Measurements from ENCODE around the gene NPLOC4.
"Not testable (repeated sequence)": the region's sequence is repeated elsewhere in the genome, so short reads cannot be mapped to it uniquely, and the experiment has no call there.

The NPLOC4 gene

DNA sequence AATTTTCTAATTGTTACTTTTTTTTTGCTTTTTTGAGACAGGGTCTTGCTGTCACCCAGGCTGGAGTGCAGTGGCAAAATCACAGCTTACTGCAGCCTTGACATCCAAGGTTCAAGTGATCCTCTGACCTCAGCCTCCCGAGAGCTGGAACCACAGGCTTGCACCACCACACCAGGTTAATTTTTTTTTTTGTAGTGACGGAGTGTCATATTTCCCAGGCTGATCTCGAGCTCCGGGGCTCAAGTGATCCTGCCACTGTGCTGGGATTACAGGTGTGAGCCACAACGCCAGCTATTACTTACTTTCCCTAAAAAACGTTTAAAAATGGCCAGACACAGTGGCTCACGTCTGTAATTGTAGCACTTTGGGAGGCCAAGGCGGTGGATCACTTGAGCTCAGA is 6.6 kb downstream of the NPLOC4 start:
- DNase-seq = no peak

DNA sequence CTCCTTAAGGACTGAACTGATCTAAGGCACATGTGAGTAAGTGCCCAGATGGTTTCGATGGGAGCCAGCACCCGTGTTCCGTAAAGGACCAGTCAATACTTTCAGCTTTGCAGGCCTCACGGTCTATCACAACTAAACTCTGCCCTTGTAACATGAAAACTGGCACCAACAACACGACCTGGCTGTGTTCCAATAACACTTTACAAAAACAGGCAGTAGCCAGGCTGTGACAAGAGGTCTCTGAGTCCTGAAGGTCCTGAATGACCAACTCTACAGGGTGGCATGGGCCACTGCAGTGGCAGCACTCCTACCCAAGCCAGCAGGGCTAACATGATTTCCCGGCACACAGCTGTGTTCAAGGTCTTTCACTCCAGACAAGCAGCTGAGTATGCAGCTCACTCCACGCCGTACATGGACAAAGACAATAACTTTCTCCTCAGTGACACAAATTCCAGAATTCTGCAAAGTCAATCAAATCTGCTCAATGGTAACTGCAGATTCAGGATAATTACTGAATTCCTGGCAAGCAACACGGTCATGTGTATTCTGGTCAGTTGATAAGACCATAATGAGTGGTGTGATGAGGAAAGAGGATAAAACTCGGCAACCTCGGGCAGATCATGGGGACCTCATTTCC is 15.3 kb downstream of the NPLOC4 start:
- no peak for DNase-seq

DNA sequence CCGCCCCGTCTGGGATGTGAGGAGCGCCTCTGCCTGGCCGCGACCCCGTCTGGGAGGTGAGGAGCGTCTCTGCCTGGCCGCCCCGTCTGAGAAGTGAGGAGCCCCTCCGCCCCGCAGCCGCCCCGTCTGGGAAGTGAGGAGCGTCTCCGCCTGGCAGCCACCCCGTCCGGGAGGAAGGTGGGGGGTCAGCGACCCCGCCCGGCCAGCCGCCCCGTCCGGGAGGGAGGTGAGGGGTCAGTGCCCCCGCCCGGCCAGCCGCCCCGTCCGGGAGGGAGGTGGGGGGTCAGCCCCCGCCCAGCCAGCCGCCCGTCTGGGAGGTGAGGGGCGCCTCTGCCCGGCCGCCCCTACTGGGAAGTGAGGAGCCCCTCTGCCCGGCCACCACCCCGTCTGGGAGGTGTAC is 18.6 kb downstream of the NPLOC4 start:
- not testable (repeated sequence) for DNase-seq

DNA sequence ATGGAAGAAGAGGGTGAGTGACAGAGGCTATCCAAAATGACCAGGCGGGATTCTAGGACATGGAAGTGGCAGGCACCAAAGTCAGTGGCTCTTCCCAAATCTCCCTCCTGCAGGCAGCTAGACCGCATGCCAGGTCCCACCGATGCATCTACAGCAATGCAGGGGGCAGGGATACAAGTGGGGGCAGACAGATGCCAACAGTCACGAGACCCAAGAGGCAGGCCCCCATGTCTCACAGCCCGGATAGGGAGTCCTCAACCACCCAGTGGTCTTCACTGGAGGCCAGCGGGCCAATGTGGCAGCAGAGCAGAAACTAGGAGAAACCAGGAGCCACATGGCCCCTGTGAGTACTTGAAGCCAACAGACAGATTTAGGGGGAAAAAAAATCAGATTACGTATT is 20.0 kb downstream of the NPLOC4 start:
- DNase-seq = no peak

DNA sequence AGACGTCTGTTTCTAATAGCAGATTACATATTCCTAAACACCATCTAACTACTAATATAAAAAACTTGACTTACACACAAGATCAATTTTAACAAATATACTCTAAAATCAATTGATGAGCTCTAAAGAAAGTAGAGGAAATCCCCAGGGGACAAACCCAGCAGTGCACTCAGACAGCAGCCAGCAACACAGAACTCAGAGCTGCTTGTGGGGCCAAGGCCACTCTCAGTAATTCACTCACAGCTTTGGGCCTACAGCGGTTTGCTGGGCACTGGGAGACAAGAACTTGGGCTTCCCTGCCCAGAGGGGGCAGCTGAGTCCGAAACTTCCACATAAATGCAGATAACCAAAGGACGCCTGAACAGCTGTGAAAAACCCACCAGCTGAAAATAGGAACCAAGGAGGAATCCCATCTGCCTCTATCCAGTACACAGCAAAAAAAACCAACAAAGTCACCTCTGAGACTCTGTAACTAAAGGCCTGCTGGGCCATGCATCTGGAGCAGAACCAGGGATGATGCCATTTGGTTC is 21.4 kb downstream of the NPLOC4 start:
- no peak for DNase-seq

DNA sequence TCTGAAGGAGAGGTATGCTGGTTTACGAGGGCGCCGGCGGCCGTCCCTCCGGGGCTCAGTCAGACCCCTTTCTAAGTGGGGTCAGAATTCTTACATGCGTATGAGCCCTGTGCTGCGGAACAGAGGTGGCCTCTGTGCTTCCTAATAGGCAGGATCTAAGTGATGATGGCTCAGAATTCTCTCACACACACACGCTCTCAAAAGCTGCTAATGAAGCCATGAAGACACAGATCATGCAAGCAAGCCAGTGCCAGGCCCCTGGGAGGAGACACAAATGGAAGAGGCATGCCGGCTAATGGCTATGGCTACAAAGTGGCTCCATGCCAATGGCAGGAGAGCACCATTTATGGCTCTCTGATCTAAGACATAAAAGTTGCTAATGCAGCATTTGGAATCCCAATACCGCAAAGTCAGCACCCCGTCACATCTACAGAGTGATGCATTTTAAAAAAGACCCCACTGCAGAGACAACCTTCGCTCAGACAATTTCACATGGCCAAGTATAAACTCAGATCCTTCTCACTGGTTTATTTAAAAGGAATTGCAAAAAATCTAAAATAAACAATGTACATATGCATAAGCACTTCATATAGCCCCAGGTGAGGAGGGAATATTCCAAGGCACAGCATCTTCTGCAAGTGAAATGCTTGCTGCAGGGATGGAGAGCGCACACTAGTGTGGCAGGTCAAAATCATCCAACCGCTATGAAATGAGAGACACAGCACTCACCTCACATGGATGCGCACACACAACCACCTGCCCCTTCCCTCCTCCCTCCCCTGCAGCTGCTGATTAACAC is 24.5 kb downstream of the NPLOC4 start:
- no peak for DNase-seq

DNA sequence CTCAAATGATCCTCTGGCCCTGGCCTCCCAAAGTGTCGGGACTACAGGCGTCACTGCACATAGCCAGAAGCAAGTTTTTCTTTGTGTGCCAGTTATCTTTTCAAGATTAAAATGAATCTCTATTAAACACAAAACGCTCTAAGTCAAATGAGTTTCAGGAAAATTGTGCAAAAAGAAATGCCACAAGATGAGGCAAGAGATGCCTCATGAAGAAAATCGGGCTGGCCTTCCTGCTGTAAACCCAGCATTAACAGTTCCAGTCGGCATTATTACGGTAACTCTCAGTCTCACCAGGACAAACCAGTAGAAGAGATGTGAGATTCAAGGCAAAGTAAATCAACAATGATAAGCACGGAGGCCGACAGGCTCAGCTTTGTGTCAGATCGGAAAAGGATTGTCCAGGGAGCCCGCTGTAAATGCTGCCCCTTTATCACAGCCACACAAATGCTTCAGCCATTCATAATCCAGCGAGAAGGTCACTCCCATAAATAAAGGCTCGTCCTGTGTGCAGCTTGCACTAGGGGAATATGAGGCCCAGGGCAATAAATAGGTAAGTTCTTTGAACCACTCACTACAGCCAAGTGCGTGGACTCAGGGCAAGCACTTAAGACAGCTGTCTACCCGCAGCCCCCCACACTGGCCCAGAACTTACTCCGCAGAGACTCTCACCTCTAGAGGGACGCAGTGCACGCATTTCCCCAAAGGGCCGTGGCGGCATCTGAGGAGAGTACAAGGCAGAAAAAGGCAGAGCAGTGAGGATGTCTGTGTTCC is 27.2 kb downstream of the NPLOC4 start:
- DNase-seq = no peak

DNA sequence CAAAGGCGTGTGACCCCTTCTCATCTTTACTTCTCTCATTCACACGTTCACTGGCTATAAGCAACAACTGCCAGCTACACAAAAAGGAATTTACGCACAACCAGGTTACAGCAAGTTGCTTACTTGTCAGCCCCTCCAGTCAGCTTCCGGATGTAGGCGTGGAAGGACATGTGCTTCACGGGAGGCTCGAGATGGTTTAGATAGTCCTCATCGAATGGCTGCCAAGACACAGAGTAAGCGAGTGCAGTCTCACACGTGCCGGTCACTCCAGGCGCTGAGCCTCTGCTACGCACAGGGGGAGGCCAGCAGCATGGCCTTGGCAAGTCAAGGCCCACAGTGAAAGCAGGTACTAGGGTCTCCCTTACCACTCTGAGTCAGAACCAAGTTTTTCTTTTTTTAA is 28.3 kb downstream of the NPLOC4 start:
- no peak for DNase-seq

DNA sequence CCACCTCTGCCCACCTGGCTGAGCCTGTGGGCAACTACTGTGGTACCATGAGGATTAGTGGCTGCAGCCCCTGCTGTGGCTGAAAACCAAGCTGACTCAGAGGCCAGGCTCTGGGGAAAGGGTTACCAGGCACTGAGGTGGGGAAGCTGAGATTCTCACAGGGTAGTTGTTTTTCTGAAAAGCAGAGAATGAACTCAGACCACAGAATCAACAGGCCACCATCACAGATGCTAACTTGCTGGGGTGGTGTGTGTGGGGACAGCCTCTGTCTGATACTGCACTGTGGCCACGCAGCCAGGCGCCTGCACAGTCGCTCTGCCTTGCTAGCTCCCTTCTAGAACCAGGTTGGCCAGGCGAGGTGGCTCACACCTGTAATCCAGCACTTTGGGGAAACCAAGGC is 28.8 kb downstream of the NPLOC4 start:
- DNase-seq = no peak

DNA sequence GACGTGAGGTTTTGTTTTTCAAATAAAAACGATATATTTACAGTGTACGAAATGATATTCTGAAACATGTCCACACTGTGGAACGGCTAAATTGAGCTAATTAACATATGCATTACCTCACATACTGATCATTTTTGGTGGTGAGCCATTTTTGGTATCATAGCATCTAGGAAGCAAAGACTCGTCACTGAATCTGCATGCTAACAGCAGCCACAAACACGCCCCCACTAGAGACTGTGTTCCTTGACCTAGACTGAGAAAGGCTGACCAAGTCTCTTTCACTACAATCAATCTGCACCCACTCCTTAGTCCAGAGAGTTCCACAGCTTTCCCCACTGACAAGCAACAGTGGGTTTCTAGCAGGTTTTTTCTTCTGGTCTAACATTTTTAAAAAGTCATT is 29.5 kb downstream of the NPLOC4 start:
- no peak for DNase-seq

DNA sequence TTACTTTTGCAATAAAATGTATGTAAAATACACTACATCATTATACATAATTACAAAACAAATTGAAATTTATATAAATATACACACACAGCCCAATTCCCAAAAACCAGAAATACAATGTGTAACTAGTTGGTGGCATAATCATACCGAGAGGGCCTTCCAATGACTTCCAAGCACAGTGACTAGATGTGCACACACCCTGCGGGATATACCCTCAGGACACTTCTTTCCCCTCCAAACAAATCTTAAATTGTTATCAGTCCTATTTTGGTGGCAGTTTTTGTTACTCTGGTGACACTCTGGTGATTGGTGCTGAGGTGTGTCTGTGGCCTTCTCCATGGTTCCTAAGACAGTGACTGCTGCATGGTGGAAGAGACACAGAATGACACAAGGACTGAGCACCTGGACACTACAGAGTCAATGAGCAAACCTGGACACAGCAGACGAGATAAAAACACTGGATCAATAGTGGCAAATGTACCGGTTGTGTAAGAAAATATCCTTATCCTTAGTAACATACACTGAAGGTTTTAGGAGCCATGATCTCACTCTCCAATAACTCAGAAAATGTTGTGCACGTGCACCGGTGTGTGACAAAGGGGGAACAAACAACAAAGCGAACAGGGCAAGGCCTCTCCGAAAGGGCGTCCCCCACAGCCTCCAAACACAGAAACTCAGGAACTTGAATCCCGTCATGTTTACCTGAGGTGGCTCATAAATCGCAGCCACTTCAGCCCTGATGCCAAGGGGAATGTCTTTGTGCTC is 32.9 kb downstream of the NPLOC4 start:
- DNase-seq = no peak

DNA sequence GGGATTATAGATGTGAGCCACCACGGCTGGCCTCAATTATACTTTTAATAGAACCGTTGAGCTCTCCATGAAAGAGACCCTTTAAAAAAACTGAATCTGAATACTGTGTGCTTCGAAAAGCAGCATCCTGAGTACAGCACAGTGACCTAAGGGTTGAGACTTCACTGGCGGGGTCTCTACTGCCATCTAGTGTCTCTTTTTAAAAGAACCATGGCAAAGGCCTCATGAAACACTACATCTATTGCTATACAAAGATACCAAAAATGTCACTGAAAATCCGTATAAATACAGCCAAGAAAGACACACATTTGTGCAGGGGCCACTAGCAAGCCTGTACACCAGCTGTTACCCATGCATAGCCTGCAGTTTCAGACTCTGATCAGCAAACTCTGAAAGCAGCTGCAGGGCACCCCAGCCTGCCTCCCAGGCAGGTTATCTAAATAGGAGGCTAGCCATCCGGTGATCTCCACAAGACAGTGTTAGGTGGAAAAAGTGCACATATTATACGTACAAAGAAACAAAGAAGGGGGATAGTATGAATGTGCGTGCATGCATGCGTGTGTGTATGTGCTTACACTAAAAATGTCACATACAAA is 35.3 kb downstream of the NPLOC4 start:
- peak; percentile 11 for DNase-seq

DNA sequence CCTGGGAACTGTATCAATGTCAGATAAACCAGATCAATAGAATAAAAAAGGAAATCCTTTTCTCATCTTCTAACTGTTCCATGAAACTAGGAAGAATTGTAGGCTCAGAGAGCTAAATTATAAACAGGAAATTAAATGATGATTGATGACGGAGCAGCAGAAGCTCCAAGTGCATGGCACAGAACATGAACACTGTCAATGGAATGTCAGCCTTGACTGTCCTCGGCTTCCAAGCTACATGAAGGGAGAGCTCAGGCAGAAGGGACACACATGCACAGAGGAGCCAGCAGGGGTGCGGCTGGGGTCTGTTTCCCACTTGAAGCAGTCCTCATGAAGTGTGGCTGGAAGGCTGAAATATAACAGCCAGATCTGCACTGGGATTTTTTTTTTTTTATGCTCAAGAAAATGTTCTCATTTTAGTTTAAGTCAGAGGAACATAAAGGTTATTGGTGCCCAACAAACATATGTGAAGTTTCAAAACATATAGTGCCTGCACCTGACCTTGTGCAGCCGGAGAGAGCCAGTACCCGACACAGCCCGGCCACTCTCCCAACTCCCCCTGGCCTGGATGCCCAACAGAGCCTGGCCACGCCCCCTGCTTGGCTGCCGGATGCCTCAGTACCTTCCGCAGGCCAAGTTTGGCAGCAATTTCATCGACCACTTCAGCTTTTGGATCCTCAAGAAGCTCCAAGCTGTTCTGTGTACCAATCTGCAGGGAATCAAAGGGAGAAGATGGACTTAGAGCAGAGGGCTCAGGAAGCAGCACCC is 37.0 kb downstream of the NPLOC4 start:
- DNase-seq = no peak

DNA sequence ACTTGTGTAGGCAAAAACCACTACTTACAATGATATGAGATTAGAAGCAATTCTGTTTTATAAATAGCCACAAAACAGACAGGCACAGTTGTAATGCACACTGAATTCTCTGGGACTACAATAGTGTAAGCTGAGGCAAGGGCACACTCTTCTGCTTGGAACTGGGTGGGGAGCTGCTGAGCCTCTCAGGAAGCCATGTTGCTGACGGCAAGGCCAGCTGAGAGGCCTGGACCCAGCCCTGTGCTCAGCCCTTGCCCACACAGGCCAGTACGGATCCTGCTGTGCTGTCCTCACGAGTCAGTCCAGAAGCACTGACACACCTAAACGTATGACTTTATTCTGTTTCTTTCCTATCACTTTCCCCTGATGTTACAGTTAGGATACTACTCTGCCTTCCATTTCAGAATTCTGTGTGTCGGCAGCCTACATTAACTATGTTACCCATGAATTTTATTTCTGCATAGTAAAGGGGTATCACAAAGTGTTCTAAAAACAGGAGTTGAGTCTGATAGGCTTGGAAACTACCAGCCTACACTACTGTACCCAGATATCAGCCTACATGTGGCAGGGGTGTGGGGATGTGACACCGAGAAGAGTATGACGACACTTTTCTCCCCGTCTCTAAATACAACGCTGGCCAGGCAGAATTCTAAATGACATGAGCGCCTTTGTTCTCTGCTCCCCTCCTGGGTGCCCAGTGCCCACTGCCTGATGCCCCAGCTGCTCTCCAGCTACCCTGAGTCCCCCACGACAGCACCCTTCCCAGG is 43.6 kb downstream of the NPLOC4 start:
- DNase-seq = no peak

DNA sequence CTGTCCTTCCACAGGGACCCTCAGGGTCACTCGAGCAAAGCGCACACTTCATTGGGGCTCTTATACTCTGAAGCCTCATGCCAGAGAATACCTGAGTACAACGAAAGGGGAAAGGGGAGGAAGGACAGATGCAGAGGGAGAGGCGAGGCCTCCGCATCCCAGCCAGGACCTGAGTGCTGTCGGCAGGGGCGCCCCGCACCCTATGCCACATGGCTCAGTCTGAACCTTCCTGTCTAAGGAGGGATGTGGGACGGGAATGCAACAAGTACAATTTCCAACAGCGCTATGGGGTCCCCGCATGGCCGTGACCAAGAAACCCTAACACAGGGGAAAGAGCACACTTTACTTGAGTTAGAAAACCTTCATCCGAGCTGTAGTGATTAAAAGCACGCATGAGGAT is 44.9 kb downstream of the NPLOC4 start:
- no peak for DNase-seq

DNA sequence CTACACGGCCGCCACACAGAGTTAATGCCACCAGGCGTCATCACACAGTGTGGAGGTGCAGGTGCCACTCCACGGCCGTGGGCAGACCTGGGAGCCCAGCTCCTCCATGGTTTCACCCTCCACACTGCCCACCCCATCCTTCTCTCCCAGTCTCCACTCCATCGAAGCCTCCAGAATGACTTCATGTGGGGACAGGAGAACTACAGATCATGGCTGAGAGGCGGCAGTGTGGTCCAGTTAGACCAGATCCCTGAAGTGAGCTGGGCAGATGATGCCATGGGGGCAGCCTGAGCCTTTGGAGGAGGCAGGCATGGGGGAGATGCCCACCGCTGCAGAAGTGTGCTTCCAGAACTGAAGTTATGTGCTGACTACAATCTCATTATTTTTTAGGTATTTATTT is 46.8 kb downstream of the NPLOC4 start:
- DNase-seq = no peak

DNA sequence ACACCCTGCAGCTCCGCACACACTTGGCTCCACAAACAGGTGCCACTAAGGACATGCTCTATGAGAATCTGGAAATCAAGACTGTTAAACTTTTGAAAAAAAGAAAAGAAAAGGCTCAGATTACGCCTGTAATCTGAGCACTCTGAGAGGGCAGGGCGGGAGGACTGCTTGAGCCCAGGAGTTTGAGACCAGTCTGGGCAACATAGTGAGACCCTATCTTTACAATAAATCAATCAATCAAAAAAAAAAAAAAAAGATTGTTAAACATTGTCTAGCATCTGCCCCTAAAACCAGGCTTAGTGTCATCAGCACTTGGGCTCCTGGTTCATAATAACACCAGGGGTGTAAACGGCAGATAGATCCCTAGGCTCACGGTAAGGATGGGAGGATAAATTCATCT is 47.3 kb downstream of the NPLOC4 start:
- no peak for DNase-seq

DNA sequence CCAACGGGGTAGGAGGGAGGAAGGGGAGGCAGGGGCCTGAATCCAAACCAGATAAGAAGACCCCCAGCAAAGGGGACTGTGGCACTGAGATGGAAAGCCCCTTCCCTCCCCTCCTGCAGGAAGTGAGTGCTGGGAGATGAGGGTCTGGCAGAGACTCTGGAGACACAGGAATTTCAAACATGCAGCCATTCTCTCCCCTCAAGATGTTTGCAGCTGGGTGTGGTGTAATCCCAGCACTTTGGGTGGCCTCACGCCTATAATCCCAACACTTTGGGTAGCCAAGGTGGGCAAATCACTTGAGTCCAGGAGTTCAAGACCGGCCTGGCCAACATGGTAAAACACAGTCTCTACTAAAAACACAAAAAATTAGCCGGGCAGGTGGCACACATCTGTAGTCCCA is 50.8 kb downstream of the NPLOC4 start:
- no peak for DNase-seq

DNA sequence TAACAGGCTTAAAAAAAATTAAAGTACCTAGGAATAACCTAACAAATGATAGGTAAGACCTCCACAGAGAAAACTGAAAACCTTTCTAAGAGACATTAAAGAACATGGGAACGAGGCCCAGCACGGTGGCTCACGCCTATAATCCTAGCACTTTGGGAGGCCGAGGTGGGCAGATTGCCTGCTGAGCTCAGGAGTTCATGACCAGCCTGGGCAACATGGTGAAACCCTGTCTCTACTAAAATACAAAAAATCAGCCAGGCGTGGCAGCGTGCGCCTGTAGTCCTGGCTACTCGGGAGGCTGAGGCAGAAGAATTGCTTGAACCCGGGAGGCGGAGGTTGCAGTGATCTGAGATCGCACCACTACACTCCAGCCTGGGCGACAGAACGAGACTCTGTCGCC is 52.1 kb downstream of the NPLOC4 start:
- not testable (repeated sequence) for DNase-seq

DNA sequence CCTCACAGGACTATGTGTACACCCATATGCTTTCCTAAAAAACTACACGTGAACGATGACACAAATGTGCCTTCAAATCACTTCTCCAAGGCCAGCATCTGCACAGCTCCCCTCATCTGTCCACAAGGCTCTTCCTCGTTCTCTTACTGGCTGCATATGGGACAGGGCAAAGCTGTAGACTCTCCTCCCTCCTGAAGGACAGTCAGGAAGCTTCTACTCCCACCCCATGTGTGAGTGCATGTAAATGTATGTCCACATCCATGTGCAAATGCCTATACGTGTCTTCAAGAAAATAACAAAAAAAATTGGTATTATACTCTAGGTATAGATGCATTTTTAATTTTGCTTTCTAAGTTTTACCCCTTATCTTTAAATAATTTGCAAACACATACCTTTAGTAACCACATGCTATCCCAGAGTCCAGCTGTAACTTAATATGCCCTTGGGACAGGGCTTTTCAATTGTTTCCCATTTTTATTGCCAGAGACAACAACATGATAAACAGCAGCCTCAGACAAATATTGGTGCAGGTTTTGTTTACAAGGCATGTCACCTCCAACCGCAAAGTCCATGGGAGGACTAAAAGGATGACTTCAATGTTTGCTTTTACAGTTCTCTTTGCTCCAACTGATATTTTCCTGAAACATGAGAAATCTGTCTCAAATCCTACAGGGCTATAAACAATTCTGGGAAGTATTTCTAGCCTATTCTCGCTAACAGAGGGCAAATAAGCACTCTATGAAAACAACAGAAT is 53.1 kb downstream of the NPLOC4 start:
- DNase-seq = no peak

Data from NCI-H510A (cell line).